ENCODE data around the gene HPDL. TPM values are rescaled to one million over a fixed set of nuclear protein-coding genes. Genes with fewer than 3 reads are reported as not detected.

Gene HPDL
- total and polyA plus RNA-seq, 2 of the 4 experiments (the other 2 are of a cell fraction), result 0.54 to 1.1 TPM

- TF ChIP-seq USF2 (IDR thresholded peaks at IDR 0.05; ENCODE audit: low read depth, low read length), result no peak
Observed at GRCh38 chr1:45327644-45328515, 1.2 kb downstream of the HPDL start (continued).

- H3K27me3 ChIP-seq (ENCODE audit: control insufficient read depth, insufficient read depth, low read length), result no peaks in the 10 kb centered on the region
- DNase-seq (no peak), ATAC-seq (ENCODE audit: low read depth) (no peak)
- WGBS, 2 experiments (ENCODE audit: extremely low coverage in 2 of 2, insufficient read length in 1 of 2), result no CpG with 5 or more reads among the region's 5 CpGs
- H4K20me1 ChIP-seq (ENCODE audit: insufficient read depth, low read length), result no peaks in the 10 kb centered on the region
- no peak overlapping the region for H2AFZ ChIP-seq (replicated peaks; ENCODE audit: low read length, poor library complexity)
- no peak overlapping the region for H3K4ac ChIP-seq (ENCODE audit: low read depth, low read length)
- no peak overlapping the region for H2BK120ac ChIP-seq (ENCODE audit: low read depth, low read length)
- no peak overlapping the region for H3K4me3 ChIP-seq (ENCODE audit: insufficient read depth, low read depth, low read length)
- no peak overlapping the region for H2BK5ac ChIP-seq (ENCODE audit: low read depth, low read length, poor library complexity, severe bottlenecking)
- no peak overlapping the region for H3K56ac ChIP-seq (ENCODE audit: extremely low read depth, insufficient read depth, low read length)
- no peak overlapping the region for H3K27ac ChIP-seq (ENCODE audit: insufficient read depth, low read length)
- no peak overlapping the region for H3K18ac ChIP-seq (ENCODE audit: low read depth, low read length)
- H2BK20ac ChIP-seq (ENCODE audit: low read depth, low read length), result no peak overlapping the region
- no peaks in the 10 kb centered on the region for H3K9me3 ChIP-seq (ENCODE audit: control insufficient read depth, insufficient read depth, low read length)
- H4K8ac ChIP-seq (ENCODE audit: low read depth in 2 of 2, low read length in 2 of 2), result no peak overlapping the region
- no TSS peak for BruUV-seq (replicated peaks)
- peaks cover 3% of the 10 kb centered on the region; the same call in 1 of the 2 replicates for H3K9me1 ChIP-seq (ENCODE audit: insufficient read depth, low read length)
- H2BK15ac ChIP-seq (ENCODE audit: low read depth, low read length), result no peak overlapping the region
- H2AK9ac ChIP-seq (replicated peaks; ENCODE audit: low read depth, low read length, poor library complexity), result no peak overlapping the region
- H3K23ac ChIP-seq (ENCODE audit: low read depth, low read length), result no peak overlapping the region
- H3K9ac ChIP-seq (ENCODE audit: low read depth, low read length), result no peak overlapping the region
- H3K36me3 ChIP-seq (ENCODE audit: control insufficient read depth, insufficient read depth, low read length), result peaks cover 17% of the 10 kb centered on the region
- H3K4me2 ChIP-seq (ENCODE audit: low read depth, low read length), result no peak overlapping the region
- no peak overlapping the region for H2AK5ac ChIP-seq (ENCODE audit: low read depth, low read length)
- H3K4me1 ChIP-seq (ENCODE audit: control insufficient read depth, insufficient read depth, low read length), result no peaks in the 10 kb centered on the region
- intact Hi-C loops (cut with micrococcal nuclease) (no loop called here), in situ Hi-C loops (cut with MboI; ENCODE audit: low sequenced_read_pairs) (no loop called here), dilution Hi-C loops (cut with HindIII; ENCODE audit: low sequenced_read_pairs, unreplicated experiment) (no loop called here)
- ChIA-PET CTCF (no interaction called here), POLR2A (ENCODE audit: unreplicated experiment) (no interaction called here)
- H3K79me1 ChIP-seq (ENCODE audit: low read depth in 1 of 2, low read length in 2 of 2), result no peaks in the 10 kb centered on the region
- H3K14ac ChIP-seq (replicated peaks; ENCODE audit: low read depth, low read length), result no peak overlapping the region
- no peak overlapping the region for H4K91ac ChIP-seq (ENCODE audit: insufficient read depth, low read depth, low read length)
- no peak overlapping the region for H4K5ac ChIP-seq (ENCODE audit: low read depth, low read length)
- TF ChIP-seq SMC3 (IDR thresholded peaks at IDR 0.05; ENCODE audit: low read depth, low read length) (no peak), NFE2L2 (IDR thresholded peaks at IDR 0.05; ENCODE audit: low read depth, low read length) (no peak), USF2 (IDR thresholded peaks at IDR 0.05; ENCODE audit: low read depth, low read length) (no peak), CHD1 (IDR thresholded peaks at IDR 0.05; ENCODE audit: low read depth, low read length) (no peak), BHLHE40 (IDR thresholded peaks at IDR 0.05; ENCODE audit: low read depth, low read length) (no peak), POLR2A (IDR thresholded peaks at IDR 0.05; ENCODE audit: low read depth, low read length) (no peak), ELK1 (IDR thresholded peaks at IDR 0.05; ENCODE audit: borderline replicate concordance, low read depth, low read length) (no peak), CTCF (conservative IDR thresholded peaks at IDR 0.05; ENCODE audit: low read depth, low read length) (no peak), RCOR1 (IDR thresholded peaks at IDR 0.05; ENCODE audit: insufficient replicate concordance, low read length) (no peak), FOS (IDR thresholded peaks at IDR 0.05; ENCODE audit: low read depth, low read length) (no peak), MAZ (IDR thresholded peaks at IDR 0.05; ENCODE audit: borderline replicate concordance, low read depth, low read length) (no peak)
Observed at GRCh38 chr1:45328680-45329079, 2.0 kb downstream of the HPDL start.

Data from IMR-90 (cell line).